Measurements from ENCODE around the gene IRF9.

DNA sequence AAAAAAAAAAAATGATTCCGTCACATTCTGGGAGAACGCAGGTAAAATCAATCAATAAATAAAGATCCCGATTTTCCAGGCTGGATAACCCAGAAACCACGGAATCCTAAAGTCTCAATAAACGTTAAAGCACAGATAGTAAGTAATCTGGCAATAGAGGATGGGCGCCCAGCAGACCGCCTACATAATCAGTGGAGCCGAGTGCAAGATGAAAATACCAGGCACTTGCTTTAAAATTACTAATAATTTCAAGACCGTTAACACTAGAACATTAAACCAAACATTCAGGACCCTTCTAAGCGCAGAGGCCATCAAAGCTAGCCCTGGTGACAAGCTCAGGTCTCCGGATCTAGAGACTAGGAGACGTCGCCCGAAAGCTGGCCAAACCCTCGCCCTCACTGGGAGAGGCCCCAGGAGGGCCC lies 47.7 kb upstream of the IRF9 start:
- TF ChIP-seq, protein P1, sequence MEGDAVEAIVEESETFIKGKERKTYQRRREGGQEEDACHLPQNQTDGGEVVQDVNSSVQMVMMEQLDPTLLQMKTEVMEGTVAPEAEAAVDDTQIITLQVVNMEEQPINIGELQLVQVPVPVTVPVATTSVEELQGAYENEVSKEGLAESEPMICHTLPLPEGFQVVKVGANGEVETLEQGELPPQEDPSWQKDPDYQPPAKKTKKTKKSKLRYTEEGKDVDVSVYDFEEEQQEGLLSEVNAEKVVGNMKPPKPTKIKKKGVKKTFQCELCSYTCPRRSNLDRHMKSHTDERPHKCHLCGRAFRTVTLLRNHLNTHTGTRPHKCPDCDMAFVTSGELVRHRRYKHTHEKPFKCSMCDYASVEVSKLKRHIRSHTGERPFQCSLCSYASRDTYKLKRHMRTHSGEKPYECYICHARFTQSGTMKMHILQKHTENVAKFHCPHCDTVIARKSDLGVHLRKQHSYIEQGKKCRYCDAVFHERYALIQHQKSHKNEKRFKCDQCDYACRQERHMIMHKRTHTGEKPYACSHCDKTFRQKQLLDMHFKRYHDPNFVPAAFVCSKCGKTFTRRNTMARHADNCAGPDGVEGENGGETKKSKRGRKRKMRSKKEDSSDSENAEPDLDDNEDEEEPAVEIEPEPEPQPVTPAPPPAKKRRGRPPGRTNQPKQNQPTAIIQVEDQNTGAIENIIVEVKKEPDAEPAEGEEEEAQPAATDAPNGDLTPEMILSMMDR (conservative IDR thresholded peaks at IDR 0.05; ENCODE audit: low read length): no peak
- no peak for TF ChIP-seq EZH2phosphoT487 (IDR thresholded peaks at IDR 0.05; ENCODE audit: borderline replicate concordance, low read depth, low read length)

Measured in OCI-LY7 (cell line).